A549 (cell line): Measurements from ENCODE around the gene IL18RAP.

ENCODE experiments used
- CHD2 ChIP-seq: fragments of 150-350 bp; IDR thresholded peaks from 2 replicates; pipeline ENCODE4 v1.6.1; 2014; ENCODE audit warnings: low read length; ENCODE audit not compliant: partially characterized antibody
- TFCP2L1 ChIP-seq: fragments of 250-450 bp; sonication (Bioruptor Pico); IDR thresholded peaks from 2 replicates; pipeline ENCODE4 v1.5.0; 2021; ENCODE audit warnings: mild to moderate bottlenecking
- TF ChIP-seq, protein P1 (sequence below): fragments of >200 bp; sonication (Bioruptor Twin); formaldehyde crosslinking; IDR thresholded peaks from 3 replicates; pipeline ENCODE4 v1.5.1; 2016
- TF ChIP-seq, protein P2 (sequence below): IDR thresholded peaks from 2 replicates; pipeline ENCODE4 v1.6.1; 2012
- TF ChIP-seq, protein P3 (sequence below): fragments of 200-600 bp; sonication (generic); IDR thresholded peaks from 2 replicates; pipeline ENCODE4 v1.6.1; 2016; ENCODE audit warnings: antibody characterized with exemption, mild to moderate bottlenecking, moderate library complexity
- TF ChIP-seq, protein P4 (sequence below): fragments of 150-350 bp; IDR thresholded peaks from 2 replicates; pipeline ENCODE4 v1.6.1; 2014; ENCODE audit warnings: low read depth, mild to moderate bottlenecking, low read length

DNA sequence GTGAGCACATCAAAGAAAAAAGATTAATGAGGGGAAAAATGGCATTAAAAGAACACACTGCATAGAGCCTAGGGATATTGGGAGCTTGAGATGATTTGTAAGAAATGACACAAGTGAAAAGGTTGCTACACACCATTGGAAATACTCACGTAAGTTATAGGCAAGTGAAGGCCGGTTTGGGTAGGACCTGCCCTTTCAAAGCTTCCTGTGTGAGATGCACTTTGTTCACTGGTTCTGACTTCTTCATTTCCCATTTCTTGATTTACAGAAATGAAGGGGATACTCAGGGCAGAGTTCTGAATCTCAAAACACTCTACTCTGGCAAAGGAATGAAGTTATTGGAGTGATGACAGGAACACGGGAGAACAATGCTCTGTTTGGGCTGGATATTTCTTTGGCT lies at the start of gene IL18RAP:
- TF ChIP-seq, protein P1, sequence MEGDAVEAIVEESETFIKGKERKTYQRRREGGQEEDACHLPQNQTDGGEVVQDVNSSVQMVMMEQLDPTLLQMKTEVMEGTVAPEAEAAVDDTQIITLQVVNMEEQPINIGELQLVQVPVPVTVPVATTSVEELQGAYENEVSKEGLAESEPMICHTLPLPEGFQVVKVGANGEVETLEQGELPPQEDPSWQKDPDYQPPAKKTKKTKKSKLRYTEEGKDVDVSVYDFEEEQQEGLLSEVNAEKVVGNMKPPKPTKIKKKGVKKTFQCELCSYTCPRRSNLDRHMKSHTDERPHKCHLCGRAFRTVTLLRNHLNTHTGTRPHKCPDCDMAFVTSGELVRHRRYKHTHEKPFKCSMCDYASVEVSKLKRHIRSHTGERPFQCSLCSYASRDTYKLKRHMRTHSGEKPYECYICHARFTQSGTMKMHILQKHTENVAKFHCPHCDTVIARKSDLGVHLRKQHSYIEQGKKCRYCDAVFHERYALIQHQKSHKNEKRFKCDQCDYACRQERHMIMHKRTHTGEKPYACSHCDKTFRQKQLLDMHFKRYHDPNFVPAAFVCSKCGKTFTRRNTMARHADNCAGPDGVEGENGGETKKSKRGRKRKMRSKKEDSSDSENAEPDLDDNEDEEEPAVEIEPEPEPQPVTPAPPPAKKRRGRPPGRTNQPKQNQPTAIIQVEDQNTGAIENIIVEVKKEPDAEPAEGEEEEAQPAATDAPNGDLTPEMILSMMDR: no peak
- TF ChIP-seq, protein P2, sequence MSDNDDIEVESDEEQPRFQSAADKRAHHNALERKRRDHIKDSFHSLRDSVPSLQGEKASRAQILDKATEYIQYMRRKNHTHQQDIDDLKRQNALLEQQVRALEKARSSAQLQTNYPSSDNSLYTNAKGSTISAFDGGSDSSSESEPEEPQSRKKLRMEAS: no peak
- TF ChIP-seq CHD2 (no peak), TFCP2L1 (CRISPR knock-in tag) (no peak)
- TF ChIP-seq, protein P3, sequence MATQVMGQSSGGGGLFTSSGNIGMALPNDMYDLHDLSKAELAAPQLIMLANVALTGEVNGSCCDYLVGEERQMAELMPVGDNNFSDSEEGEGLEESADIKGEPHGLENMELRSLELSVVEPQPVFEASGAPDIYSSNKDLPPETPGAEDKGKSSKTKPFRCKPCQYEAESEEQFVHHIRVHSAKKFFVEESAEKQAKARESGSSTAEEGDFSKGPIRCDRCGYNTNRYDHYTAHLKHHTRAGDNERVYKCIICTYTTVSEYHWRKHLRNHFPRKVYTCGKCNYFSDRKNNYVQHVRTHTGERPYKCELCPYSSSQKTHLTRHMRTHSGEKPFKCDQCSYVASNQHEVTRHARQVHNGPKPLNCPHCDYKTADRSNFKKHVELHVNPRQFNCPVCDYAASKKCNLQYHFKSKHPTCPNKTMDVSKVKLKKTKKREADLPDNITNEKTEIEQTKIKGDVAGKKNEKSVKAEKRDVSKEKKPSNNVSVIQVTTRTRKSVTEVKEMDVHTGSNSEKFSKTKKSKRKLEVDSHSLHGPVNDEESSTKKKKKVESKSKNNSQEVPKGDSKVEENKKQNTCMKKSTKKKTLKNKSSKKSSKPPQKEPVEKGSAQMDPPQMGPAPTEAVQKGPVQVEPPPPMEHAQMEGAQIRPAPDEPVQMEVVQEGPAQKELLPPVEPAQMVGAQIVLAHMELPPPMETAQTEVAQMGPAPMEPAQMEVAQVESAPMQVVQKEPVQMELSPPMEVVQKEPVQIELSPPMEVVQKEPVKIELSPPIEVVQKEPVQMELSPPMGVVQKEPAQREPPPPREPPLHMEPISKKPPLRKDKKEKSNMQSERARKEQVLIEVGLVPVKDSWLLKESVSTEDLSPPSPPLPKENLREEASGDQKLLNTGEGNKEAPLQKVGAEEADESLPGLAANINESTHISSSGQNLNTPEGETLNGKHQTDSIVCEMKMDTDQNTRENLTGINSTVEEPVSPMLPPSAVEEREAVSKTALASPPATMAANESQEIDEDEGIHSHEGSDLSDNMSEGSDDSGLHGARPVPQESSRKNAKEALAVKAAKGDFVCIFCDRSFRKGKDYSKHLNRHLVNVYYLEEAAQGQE: no peak
- TF ChIP-seq, protein P4, sequence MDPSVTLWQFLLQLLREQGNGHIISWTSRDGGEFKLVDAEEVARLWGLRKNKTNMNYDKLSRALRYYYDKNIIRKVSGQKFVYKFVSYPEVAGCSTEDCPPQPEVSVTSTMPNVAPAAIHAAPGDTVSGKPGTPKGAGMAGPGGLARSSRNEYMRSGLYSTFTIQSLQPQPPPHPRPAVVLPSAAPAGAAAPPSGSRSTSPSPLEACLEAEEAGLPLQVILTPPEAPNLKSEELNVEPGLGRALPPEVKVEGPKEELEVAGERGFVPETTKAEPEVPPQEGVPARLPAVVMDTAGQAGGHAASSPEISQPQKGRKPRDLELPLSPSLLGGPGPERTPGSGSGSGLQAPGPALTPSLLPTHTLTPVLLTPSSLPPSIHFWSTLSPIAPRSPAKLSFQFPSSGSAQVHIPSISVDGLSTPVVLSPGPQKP: no peak
